ENCODE results near the gene ALKBH5. TPM values are rescaled to one million over a fixed set of nuclear protein-coding genes. Genes with fewer than 3 reads are reported as not detected.

Gene ALKBH5
- total and polyA plus RNA-seq, 11 donors, result 89.2 to 233 (median 192) TPM

GRCh38 chr17:18253187-18253884, 69.7 kb downstream of the ALKBH5 start:
- Histone ChIP-seq H3K27me3 (no peaks in the 10 kb centered on the region), H3K27ac (no peak overlapping the region), H3K4me1 (peaks cover 6 to 29% (median 26%) of the 10 kb centered on the region in 12 donors), H3K4me3 (no peak overlapping the region), H3K36me3 (peaks cover 5 to 85% (median 81%) of the 10 kb centered on the region in 9 donors), H3K9me3 (no peaks in the 10 kb centered on the region)
- intact Hi-C loops (cut with DNase I), result loop anchor here in 2 of 10 donors (5.0 to 10.0 kb wide), 2 partner anchors 59 to 61 kb away; partner anchors contain the start of genes TOP3A (in 2 of the 2) and SMCR8 (in 1 of the 2)
- no peak for TF ChIP-seq CTCF (IDR thresholded peaks at IDR 0.05)
- TF ChIP-seq POLR2A (IDR thresholded peaks at IDR 0.05), result no peak
- ATAC-seq (no peak), DNase-seq (no peak)
- 85 to 93% (median 90%) methylated on average over 2 to 16 of the region's 16 CpGs for WGBS, 4 donors

- TF ChIP-seq POLR2A (IDR thresholded peaks at IDR 0.05) (no peak), CTCF (IDR thresholded peaks at IDR 0.05) (no peak)
- no peak overlapping the region for H3K27ac ChIP-seq
- ATAC-seq (no peak), DNase-seq (no peak)
- H3K4me3 ChIP-seq, result no peak overlapping the region
- H3K9me3 ChIP-seq, result no peaks in the 10 kb centered on the region
- no peaks in the 10 kb centered on the region for H3K27me3 ChIP-seq
- intact Hi-C loops (cut with DNase I), result loop anchor here in 2 of 10 donors (5.0 to 10.0 kb wide), 2 partner anchors 58 to 61 kb away; partner anchors contain the start of genes TOP3A (in 2 of the 2) and SMCR8 (in 1 of the 2)
- peaks cover 6 to 27% (median 23%) of the 10 kb centered on the region in 12 donors for H3K4me1 ChIP-seq
- WGBS, 4 donors, result 88 to 95% (median 92%) methylated on average over 22 to 27 of the region's 27 CpGs
- peaks cover 5 to 76% (median 72%) of the 10 kb centered on the region in 9 donors for H3K36me3 ChIP-seq
Observed at GRCh38 chr17:18253947-18254821, 70.6 kb downstream of the ALKBH5 start.

GRCh38 chr17:18254888-18255649, 71.4 kb downstream of the ALKBH5 start:
- WGBS, 4 donors, result 91 to 99% (median 96%) methylated on average over 6 to 8 of the region's 8 CpGs

More at GRCh38 chr17:18254888-18255649, 71.4 kb downstream of the ALKBH5 start:
- H3K27ac ChIP-seq, result no peak overlapping the region
- TF ChIP-seq CTCF (IDR thresholded peaks at IDR 0.05) (no peak), POLR2A (IDR thresholded peaks at IDR 0.05) (no peak)
- no peaks in the 10 kb centered on the region for H3K27me3 ChIP-seq
- intact Hi-C loops (cut with DNase I), result loop anchor here in 3 of 10 donors (5.0 to 10.0 kb wide), 3 partner anchors 57 to 68 kb away; partner anchors contain the start of genes TOP3A (in 2 of the 3) and SMCR8 (in 1 of the 3)
- no peaks in the 10 kb centered on the region for H3K9me3 ChIP-seq
- peaks cover 6 to 36% (median 30%) of the 10 kb centered on the region in 12 donors for H3K4me1 ChIP-seq
- H3K4me3 ChIP-seq, result no peak overlapping the region
- DNase-seq (no peak), ATAC-seq (no peak)
- peaks cover 5 to 67% (median 63%) of the 10 kb centered on the region in 9 donors for H3K36me3 ChIP-seq

Measured in heart left ventricle (tissue), 16 donors.